Liver (tissue), 9 donors: Measurements from ENCODE around the gene NCOR1. TPM values are rescaled to one million over a fixed set of nuclear protein-coding genes. Genes with fewer than 3 reads are reported as not detected.

ENCODE experiments used
- DNase-seq: peaks from one replicate; pipeline ENCODE4 v3.0.0-alpha.2; 2017; ENCODE audit warnings: low spot score
- H3K27ac ChIP-seq, 2 donors: one replicate each; pipeline ENCODE4 v1.7.0; 2013; ENCODE audit warnings: inconsistent platforms in 2 of 2, low read length in 2 of 2, control low read depth in 1 of 2, low read depth in 1 of 2, mild to moderate bottlenecking in 1 of 2
- H3K27me3 ChIP-seq, 4 donors: one replicate each; pipeline versions ENCODE4 v1.6.1 to v1.7.0; 2013; ENCODE audit warnings: low read length in 3 of 4, inconsistent platforms in 1 of 4, mild to moderate bottlenecking in 1 of 4, moderate library complexity in 1 of 4; ENCODE audit not compliant: control insufficient read depth in 4 of 4, insufficient read depth in 4 of 4
- H3K36me3 ChIP-seq, 4 donors: one replicate each; pipeline versions ENCODE4 v1.6.1 to v1.7.0; 2013; ENCODE audit warnings: low read length in 3 of 4, mild to moderate bottlenecking in 3 of 4, low read depth in 1 of 4, moderate library complexity in 1 of 4; ENCODE audit not compliant: control insufficient read depth in 4 of 4, insufficient read depth in 3 of 4
- H3K4me1 ChIP-seq, 4 donors: one replicate each; pipeline versions ENCODE4 v1.6.1 to v1.7.0; 2013; ENCODE audit warnings: low read length in 3 of 4, mild to moderate bottlenecking in 3 of 4, moderate library complexity in 1 of 4; ENCODE audit not compliant: control insufficient read depth in 4 of 4, insufficient read depth in 4 of 4
- H3K4me3 ChIP-seq, 3 donors: one replicate each; pipeline versions ENCODE4 v1.6.1 to v1.7.0; 2013; ENCODE audit warnings: low read length in 3 of 3, control low read depth in 1 of 3, low read depth in 1 of 3, mild to moderate bottlenecking in 1 of 3
- H3K9ac ChIP-seq, 2 donors: one replicate each; pipeline ENCODE4 v1.7.0; 2013; ENCODE audit warnings: low read length in 2 of 2, mild to moderate bottlenecking in 2 of 2, moderate library complexity in 2 of 2, control low read depth in 1 of 2, low read depth in 1 of 2
- H3K9me3 ChIP-seq, 4 donors: one replicate each; pipeline versions ENCODE4 v1.6.1 to v1.7.0; 2013; ENCODE audit warnings: low read length in 3 of 4; ENCODE audit not compliant: control insufficient read depth in 4 of 4
- EGR1 ChIP-seq, 2 donors: IDR thresholded peaks; 2 replicates each; pipeline ENCODE4 v1.6.1; 2016 to 2018; ENCODE audit warnings: antibody characterized with exemption in 2 of 2, low read depth in 2 of 2
- FOXA1 ChIP-seq: IDR thresholded peaks from 2 replicates; pipeline ENCODE4 v1.6.1; 2016; ENCODE audit warnings: antibody characterized with exemption
- FOXA2 ChIP-seq: IDR thresholded peaks from 2 replicates; pipeline ENCODE4 v1.6.1; 2016; ENCODE audit warnings: antibody characterized with exemption
- GABPA ChIP-seq, 2 donors: IDR thresholded peaks in 1 of 2; conservative IDR thresholded peaks in 1 of 2; 2 replicates each; pipeline ENCODE4 v1.6.1; 2016; ENCODE audit warnings: antibody characterized with exemption in 2 of 2, mild to moderate bottlenecking in 1 of 2, moderate library complexity in 1 of 2
- HNF4A ChIP-seq, 2 donors: conservative IDR thresholded peaks; 2 replicates each; pipeline ENCODE4 v1.6.1; 2016; ENCODE audit warnings: antibody characterized with exemption in 2 of 2, mild to moderate bottlenecking in 2 of 2
- HNF4G ChIP-seq: IDR thresholded peaks from 2 replicates; pipeline ENCODE4 v1.6.1; 2016; ENCODE audit warnings: antibody characterized with exemption
- JUND ChIP-seq, 2 donors: IDR thresholded peaks; 2 replicates each; pipeline ENCODE4 v1.6.1; 2016; ENCODE audit warnings: antibody characterized with exemption in 2 of 2
- NR2F2 ChIP-seq: IDR thresholded peaks from 2 replicates; pipeline ENCODE4 v1.6.1; 2016; ENCODE audit warnings: antibody characterized with exemption
- RAD21 ChIP-seq, 2 donors: IDR thresholded peaks; 2 replicates each; pipeline ENCODE4 v1.6.1; 2016; ENCODE audit warnings: antibody characterized with exemption in 2 of 2, mild to moderate bottlenecking in 2 of 2
- RXRA ChIP-seq, 2 donors: IDR thresholded peaks; 2 replicates each; pipeline ENCODE4 v1.6.1; 2017 to 2018; ENCODE audit warnings: antibody characterized with exemption in 2 of 2, mild to moderate bottlenecking in 1 of 2
- SP1 ChIP-seq: IDR thresholded peaks from 2 replicates; pipeline ENCODE4 v1.6.1; 2018; ENCODE audit warnings: antibody characterized with exemption, mild to moderate bottlenecking
- TAF1 ChIP-seq: conservative IDR thresholded peaks from 2 replicates; pipeline ENCODE4 v1.6.1; 2016; ENCODE audit warnings: antibody characterized with exemption, mild to moderate bottlenecking
- YY1 ChIP-seq: IDR thresholded peaks from 2 replicates; pipeline ENCODE4 v1.6.1; 2016; ENCODE audit warnings: antibody characterized with exemption, mild to moderate bottlenecking
- WGBS: extraction: QIAGEN DNeasy Blood & Tissue Kit; methylation state at CpG from one replicate; pipeline ENCODE4 v1.1.7; 2013; 5-methylcytosine and 5-hydroxymethylcytosine counted together
- polyA plus RNA-seq, 2 donors: library from polyadenylated mRNA; stranded (reverse) in 1 of 2; unstranded in 1 of 2; fragments of 200-250 nt in 1 of 2; fragments of >200 nt in 1 of 2; fragmentation: Nextera tagmentation in 1 of 2; extraction: Ambion mirVana in 1 of 2; gene quantifications; one replicate each; pipeline versions ENCODE4 v1.2.1 to v1.2.3, GENCODE V29; 2013 to 2015
- total RNA-seq, 2 donors: library from RNA; depleted of rRNA; stranded (reverse); fragments of >200 nt; gene quantifications; one replicate each; pipeline ENCODE4 v1.2.3, GENCODE V29; 2014
- TF ChIP-seq, protein P1 (sequence below): IDR thresholded peaks from 2 replicates; pipeline ENCODE4 v1.6.1; 2016; ENCODE audit warnings: antibody characterized with exemption
- TF ChIP-seq, protein P2 (sequence below): IDR thresholded peaks from 2 replicates; pipeline ENCODE4 v1.6.1; 2016; ENCODE audit warnings: antibody characterized with exemption
- TF ChIP-seq, protein P3 (sequence below): fragments of 150-350 bp; IDR thresholded peaks from 2 replicates; pipeline ENCODE4 v1.5.1; 2017; ENCODE audit warnings: improper control_type of control experiment, low read depth, low read length; ENCODE audit not compliant: missing input control
- TF ChIP-seq, protein P4 (sequence below): IDR thresholded peaks from 2 replicates; pipeline ENCODE4 v1.6.1; 2016; ENCODE audit warnings: antibody characterized with exemption, mild to moderate bottlenecking
- TF ChIP-seq, protein P5 (sequence below): IDR thresholded peaks from 2 replicates; pipeline ENCODE4 v1.6.1; 2016; ENCODE audit warnings: antibody characterized with exemption
- donor health status: healthy.
- donor health status: healthy.
- donor health status: healthy.
- donor health status: healthy.
- donor health status: healthy.

The NCOR1 gene
- total and polyA plus RNA-seq, 4 donors: 23.6 to 94.8 (median 77.0) TPM

DNA sequence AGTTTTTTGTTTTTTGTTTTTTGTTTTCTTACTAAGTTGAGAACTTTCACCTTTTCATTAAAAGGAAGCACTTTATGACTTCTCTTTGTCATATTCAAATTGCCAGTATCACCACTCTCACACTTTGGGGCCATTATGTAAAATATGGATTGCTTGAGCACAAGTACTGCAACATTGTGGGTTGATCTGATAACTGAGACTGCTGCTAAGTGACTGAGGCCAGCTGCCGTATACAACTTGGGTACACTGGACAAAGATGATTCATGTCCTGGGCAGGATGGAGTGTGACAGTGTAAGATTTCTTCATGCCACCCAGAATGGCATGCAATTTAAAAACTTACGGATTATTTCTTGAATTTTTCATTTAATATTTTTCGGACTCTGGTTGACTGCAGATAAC is 207.9 kb downstream of the NCOR1 start:
- Histone ChIP-seq H3K9ac (no peak overlapping the region), H3K36me3 (peaks cover 7 to 68% (median 56%) of the 10 kb centered on the region in 4 donors), H3K27ac (no peak overlapping the region), H3K4me1 (peaks cover 3 to 12% (median 6%) of the 10 kb centered on the region in 4 donors), H3K27me3 (no peaks in the 10 kb centered on the region), H3K9me3 (no peaks in the 10 kb centered on the region), H3K4me3 (no peak overlapping the region)
- DNase-seq: no peak
- TF ChIP-seq NR2F2 (no peak), YY1 (no peak), RXRA (IDR thresholded peaks at IDR 0.05) (no peak), FOXA2 (no peak), RAD21 (IDR thresholded peaks at IDR 0.05) (no peak), HNF4A (conservative IDR thresholded peaks at IDR 0.05) (no peak), GABPA (IDR thresholded peaks at IDR 0.05 in 1 of 2, conservative IDR thresholded peaks at IDR 0.05 in 1 of 2) (no peak), EGR1 (IDR thresholded peaks at IDR 0.05; ENCODE audit: low read depth in 2 of 2) (no peak), SP1 (no peak), HNF4G (no peak), JUND (IDR thresholded peaks at IDR 0.05) (no peak), TAF1 (no peak), FOXA1 (no peak)
- TF ChIP-seq, protein P1, sequence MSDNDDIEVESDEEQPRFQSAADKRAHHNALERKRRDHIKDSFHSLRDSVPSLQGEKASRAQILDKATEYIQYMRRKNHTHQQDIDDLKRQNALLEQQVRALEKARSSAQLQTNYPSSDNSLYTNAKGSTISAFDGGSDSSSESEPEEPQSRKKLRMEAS: no peak
- TF ChIP-seq, protein P2, sequence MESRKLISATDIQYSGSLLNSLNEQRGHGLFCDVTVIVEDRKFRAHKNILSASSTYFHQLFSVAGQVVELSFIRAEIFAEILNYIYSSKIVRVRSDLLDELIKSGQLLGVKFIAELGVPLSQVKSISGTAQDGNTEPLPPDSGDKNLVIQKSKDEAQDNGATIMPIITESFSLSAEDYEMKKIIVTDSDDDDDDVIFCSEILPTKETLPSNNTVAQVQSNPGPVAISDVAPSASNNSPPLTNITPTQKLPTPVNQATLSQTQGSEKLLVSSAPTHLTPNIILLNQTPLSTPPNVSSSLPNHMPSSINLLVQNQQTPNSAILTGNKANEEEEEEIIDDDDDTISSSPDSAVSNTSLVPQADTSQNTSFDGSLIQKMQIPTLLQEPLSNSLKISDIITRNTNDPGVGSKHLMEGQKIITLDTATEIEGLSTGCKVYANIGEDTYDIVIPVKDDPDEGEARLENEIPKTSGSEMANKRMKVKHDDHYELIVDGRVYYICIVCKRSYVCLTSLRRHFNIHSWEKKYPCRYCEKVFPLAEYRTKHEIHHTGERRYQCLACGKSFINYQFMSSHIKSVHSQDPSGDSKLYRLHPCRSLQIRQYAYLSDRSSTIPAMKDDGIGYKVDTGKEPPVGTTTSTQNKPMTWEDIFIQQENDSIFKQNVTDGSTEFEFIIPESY: no peak
- TF ChIP-seq, protein P3, sequence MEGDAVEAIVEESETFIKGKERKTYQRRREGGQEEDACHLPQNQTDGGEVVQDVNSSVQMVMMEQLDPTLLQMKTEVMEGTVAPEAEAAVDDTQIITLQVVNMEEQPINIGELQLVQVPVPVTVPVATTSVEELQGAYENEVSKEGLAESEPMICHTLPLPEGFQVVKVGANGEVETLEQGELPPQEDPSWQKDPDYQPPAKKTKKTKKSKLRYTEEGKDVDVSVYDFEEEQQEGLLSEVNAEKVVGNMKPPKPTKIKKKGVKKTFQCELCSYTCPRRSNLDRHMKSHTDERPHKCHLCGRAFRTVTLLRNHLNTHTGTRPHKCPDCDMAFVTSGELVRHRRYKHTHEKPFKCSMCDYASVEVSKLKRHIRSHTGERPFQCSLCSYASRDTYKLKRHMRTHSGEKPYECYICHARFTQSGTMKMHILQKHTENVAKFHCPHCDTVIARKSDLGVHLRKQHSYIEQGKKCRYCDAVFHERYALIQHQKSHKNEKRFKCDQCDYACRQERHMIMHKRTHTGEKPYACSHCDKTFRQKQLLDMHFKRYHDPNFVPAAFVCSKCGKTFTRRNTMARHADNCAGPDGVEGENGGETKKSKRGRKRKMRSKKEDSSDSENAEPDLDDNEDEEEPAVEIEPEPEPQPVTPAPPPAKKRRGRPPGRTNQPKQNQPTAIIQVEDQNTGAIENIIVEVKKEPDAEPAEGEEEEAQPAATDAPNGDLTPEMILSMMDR: no peak
- TF ChIP-seq, protein P4, sequence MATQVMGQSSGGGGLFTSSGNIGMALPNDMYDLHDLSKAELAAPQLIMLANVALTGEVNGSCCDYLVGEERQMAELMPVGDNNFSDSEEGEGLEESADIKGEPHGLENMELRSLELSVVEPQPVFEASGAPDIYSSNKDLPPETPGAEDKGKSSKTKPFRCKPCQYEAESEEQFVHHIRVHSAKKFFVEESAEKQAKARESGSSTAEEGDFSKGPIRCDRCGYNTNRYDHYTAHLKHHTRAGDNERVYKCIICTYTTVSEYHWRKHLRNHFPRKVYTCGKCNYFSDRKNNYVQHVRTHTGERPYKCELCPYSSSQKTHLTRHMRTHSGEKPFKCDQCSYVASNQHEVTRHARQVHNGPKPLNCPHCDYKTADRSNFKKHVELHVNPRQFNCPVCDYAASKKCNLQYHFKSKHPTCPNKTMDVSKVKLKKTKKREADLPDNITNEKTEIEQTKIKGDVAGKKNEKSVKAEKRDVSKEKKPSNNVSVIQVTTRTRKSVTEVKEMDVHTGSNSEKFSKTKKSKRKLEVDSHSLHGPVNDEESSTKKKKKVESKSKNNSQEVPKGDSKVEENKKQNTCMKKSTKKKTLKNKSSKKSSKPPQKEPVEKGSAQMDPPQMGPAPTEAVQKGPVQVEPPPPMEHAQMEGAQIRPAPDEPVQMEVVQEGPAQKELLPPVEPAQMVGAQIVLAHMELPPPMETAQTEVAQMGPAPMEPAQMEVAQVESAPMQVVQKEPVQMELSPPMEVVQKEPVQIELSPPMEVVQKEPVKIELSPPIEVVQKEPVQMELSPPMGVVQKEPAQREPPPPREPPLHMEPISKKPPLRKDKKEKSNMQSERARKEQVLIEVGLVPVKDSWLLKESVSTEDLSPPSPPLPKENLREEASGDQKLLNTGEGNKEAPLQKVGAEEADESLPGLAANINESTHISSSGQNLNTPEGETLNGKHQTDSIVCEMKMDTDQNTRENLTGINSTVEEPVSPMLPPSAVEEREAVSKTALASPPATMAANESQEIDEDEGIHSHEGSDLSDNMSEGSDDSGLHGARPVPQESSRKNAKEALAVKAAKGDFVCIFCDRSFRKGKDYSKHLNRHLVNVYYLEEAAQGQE: no peak
- TF ChIP-seq, protein P5, sequence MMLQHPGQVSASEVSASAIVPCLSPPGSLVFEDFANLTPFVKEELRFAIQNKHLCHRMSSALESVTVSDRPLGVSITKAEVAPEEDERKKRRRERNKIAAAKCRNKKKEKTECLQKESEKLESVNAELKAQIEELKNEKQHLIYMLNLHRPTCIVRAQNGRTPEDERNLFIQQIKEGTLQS: no peak
- WGBS: 95% methylated on average over 3 of the region's 3 CpGs
